WTC11 (cell line): Measurements from ENCODE around the gene OR52I1.

Experiments
- CTCF ChIP-seq: fragments of 200-600 bp; IDR thresholded peaks from 2 replicates; pipeline ENCODE4 v1.8.0; 2022; ENCODE audit warnings: antibody characterized with exemption
- E2F4 ChIP-seq: sonication (generic); formaldehyde crosslinking; IDR thresholded peaks from 2 replicates; pipeline ENCODE4 v1.8.1; 2022; ENCODE audit warnings: low read depth, mild to moderate bottlenecking, moderate library complexity, missing genetic modification reagents, borderline replicate concordance
- ELF4 ChIP-seq: sonication (generic); formaldehyde crosslinking; IDR thresholded peaks from 2 replicates; pipeline ENCODE4 v1.8.1; 2022; ENCODE audit warnings: low read depth, mild to moderate bottlenecking, moderate library complexity, missing genetic modification reagents
- FOXP4 ChIP-seq: sonication (generic); formaldehyde crosslinking; IDR thresholded peaks from 2 replicates; pipeline ENCODE4 v1.8.0; 2022; ENCODE audit warnings: mild to moderate bottlenecking, missing genetic modification reagents
- HMGA2 ChIP-seq: fragments of 250-450 bp; sonication (Bioruptor Pico); IDR thresholded peaks from 2 replicates; pipeline ENCODE4 v1.4.0; 2021; ENCODE audit warnings: mild to moderate bottlenecking, moderate library complexity
- IRF1 ChIP-seq: sonication (generic); formaldehyde crosslinking; IDR thresholded peaks from 2 replicates; pipeline ENCODE4 v1.8.0; 2023; ENCODE audit warnings: missing genetic modification reagents
- JAZF1 ChIP-seq: fragments of 250-450 bp; sonication (Bioruptor Pico); IDR thresholded peaks from 2 replicates; pipeline ENCODE4 v1.9.0; 2021; ENCODE audit warnings: moderate library complexity, mild to moderate bottlenecking, inconsistent platforms
- RELA ChIP-seq: sonication (generic); formaldehyde crosslinking; IDR thresholded peaks from 2 replicates; pipeline ENCODE4 v1.8.1; 2022; ENCODE audit warnings: missing genetic modification reagents, mild to moderate bottlenecking, borderline replicate concordance
- TEAD1 ChIP-seq: sonication (generic); formaldehyde crosslinking; IDR thresholded peaks from 2 replicates; pipeline ENCODE4 v1.8.0; 2022; ENCODE audit warnings: mild to moderate bottlenecking, missing genetic modification reagents
- TEAD4 ChIP-seq: sonication (generic); formaldehyde crosslinking; IDR thresholded peaks from 2 replicates; pipeline ENCODE4 v1.8.0; 2022; ENCODE audit warnings: mild to moderate bottlenecking, missing genetic modification reagents
- USF2 ChIP-seq: sonication (generic); formaldehyde crosslinking; IDR thresholded peaks from 2 replicates; pipeline ENCODE4 v1.8.1; 2023; ENCODE audit warnings: mild to moderate bottlenecking, missing genetic modification reagents, moderate library complexity
- ZNF416 ChIP-seq: fragments of 250-450 bp; sonication (Bioruptor Pico); IDR thresholded peaks from 2 replicates; pipeline ENCODE4 v1.9.0; 2021; ENCODE audit warnings: mild to moderate bottlenecking, inconsistent platforms
- ZNF532 ChIP-seq: fragments of 250-450 bp; sonication (Bioruptor Pico); IDR thresholded peaks from 2 replicates; pipeline ENCODE4 v1.9.0; 2021; ENCODE audit warnings: mild to moderate bottlenecking, borderline replicate concordance
- ZSCAN18 ChIP-seq: fragments of 250-450 bp; sonication (Bioruptor Pico); IDR thresholded peaks from 2 replicates; pipeline ENCODE4 v2.1.2; 2022; ENCODE audit warnings: mild to moderate bottlenecking, moderate library complexity

GRCh38 chr11:4642043-4642442 is 48.2 kb downstream of the OR52I1 start:
- no peak for TF ChIP-seq CTCF
- TF ChIP-seq FOXP4 (CRISPR knock-in tag): no peak
- no peak for TF ChIP-seq HMGA2 (CRISPR knock-in tag)
- no peak for TF ChIP-seq ZNF532 (CRISPR knock-in tag)
- TF ChIP-seq E2F4 (CRISPR knock-in tag): no peak
- no peak for TF ChIP-seq ELF4
- no peak for TF ChIP-seq JAZF1
- TF ChIP-seq ZNF416 (CRISPR knock-in tag): no peak
- TF ChIP-seq USF2: no peak
- TF ChIP-seq IRF1 (CRISPR knock-in tag): no peak
- TF ChIP-seq ZSCAN18 (CRISPR knock-in tag): no peak
- TF ChIP-seq RELA (CRISPR knock-in tag): no peak
- TF ChIP-seq TEAD1 (CRISPR knock-in tag): no peak
- TF ChIP-seq TEAD4 (CRISPR knock-in tag): no peak
